ENCODE results near the gene RACGAP1.

Gene RACGAP1

GRCh38 chr12:49968471-49968870 is 56.8 kb downstream of the RACGAP1 start:
- DNase-seq (ENCODE audit: low spot score): no peak

GRCh38 chr12:49967777-49968250 is 57.5 kb downstream of the RACGAP1 start:
- DNase-seq (ENCODE audit: low spot score): no peak

- DNase-seq (ENCODE audit: low spot score): peak; percentile 93
Measured at GRCh38 chr12:49967042-49967776, 58.1 kb downstream of the RACGAP1 start.

- DNase-seq (ENCODE audit: low spot score): no peak
Measured at GRCh38 chr12:49966511-49967041, 58.7 kb downstream of the RACGAP1 start.

GRCh38 chr12:49965836-49966235 is 59.5 kb downstream of the RACGAP1 start:
- no peak for DNase-seq (ENCODE audit: low spot score)

- DNase-seq (ENCODE audit: low spot score): no peak
Measured at GRCh38 chr12:49964849-49965624, 60.3 kb downstream of the RACGAP1 start.

- no peak for DNase-seq (ENCODE audit: low spot score)
Measured at GRCh38 chr12:49963976-49964815, 61.1 kb downstream of the RACGAP1 start.

GRCh38 chr12:49962861-49963765 is 62.2 kb downstream of the RACGAP1 start:
- DNase-seq (ENCODE audit: low spot score): peak; percentile 61

- DNase-seq (ENCODE audit: low spot score): no peak
Measured at GRCh38 chr12:49961993-49962764, 63.1 kb downstream of the RACGAP1 start.

- no peak for DNase-seq (ENCODE audit: low spot score)
Measured at GRCh38 chr12:49961111-49961922, 64.0 kb downstream of the RACGAP1 start, which contains the start of gene AQP5. Gene AQP5 (plus strand): TSS chr12:49961872. CDS start chr12:49962018, 146 bp downstream.

- no peak for DNase-seq (ENCODE audit: low spot score)
Measured at GRCh38 chr12:49960474-49961110, 64.7 kb downstream of the RACGAP1 start.

GRCh38 chr12:49959685-49960473 is 65.4 kb downstream of the RACGAP1 start:
- peak; percentile 88 for DNase-seq (ENCODE audit: low spot score)

- DNase-seq (ENCODE audit: low spot score): no peak
Measured at GRCh38 chr12:49957570-49957967, 67.7 kb downstream of the RACGAP1 start.

GRCh38 chr12:49956663-49957569 is 68.4 kb downstream of the RACGAP1 start:
- no peak for DNase-seq (ENCODE audit: low spot score)

- DNase-seq (ENCODE audit: low spot score): no peak
Measured at GRCh38 chr12:49955899-49956662, 69.2 kb downstream of the RACGAP1 start.
